Activated T-cell treated with anti-CD3 and anti-CD28 coated beads, Interleukin-2, amount 50 U/mL, for 4 hours (primary cell): ENCODE data around the gene TMPRSS11E. TPM values are rescaled to one million over a fixed set of nuclear protein-coding genes. Genes with fewer than 3 reads are reported as not detected.

Experiments
- total RNA-seq, 3 donors: library from RNA; stranded (reverse); gene quantifications; one replicate each; pipeline ENCODE4 v1.2.1, GENCODE V29; 2021

TMPRSS11E gene
- total RNA-seq, 3 donors from 2014 or later, result not detected

Other genes with a start within 250 kb of the TMPRSS11E start
- gene TMPRSS11B, start 201.8 kb upstream of the TMPRSS11E start, total RNA-seq, result not detected
- gene YTHDC1, start 97.4 kb upstream of the TMPRSS11E start, total RNA-seq, result 10 to 100 TPM; 65.1 to 75.7 (median 75.6) TPM
- under 1 TPM in 1 of 3 donors, not detected in 2; 0.10 TPM for gene UGT2B17, start 128.9 kb downstream of the TMPRSS11E start, total RNA-seq
- under 1 TPM; 0.16 to 0.18 (median 0.18) TPM for gene UGT2B15, start 223.2 kb downstream of the TMPRSS11E start, total RNA-seq